ENCODE data around the gene PSMA5. TPM values are rescaled to one million over a fixed set of nuclear protein-coding genes. Genes with fewer than 3 reads are reported as not detected.

Gene PSMA5
- total and polyA plus RNA-seq, 2 donors (not counting 1 experiment from before 2014, with no cell fraction given) = 26.3 to 62.9 TPM

DNA sequence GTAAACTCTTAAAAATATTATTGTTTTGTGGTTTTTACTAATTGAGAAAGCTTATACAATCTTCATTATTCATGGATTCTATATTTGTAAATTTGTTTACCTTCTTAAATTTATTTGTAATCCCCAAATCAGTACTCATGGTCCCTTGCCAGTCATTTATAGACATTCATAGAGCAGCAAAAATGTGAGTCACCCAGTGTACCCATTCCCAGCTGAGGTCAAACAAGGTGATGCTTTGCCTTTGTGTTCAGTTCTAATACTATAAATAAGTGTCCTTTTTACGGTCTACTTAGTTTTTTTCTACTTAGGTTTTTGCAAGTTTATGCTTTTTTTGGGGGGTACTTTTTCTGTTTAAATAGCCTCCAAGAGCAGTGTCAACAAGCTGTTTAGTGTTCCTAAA lies 64.6 kb downstream of the PSMA5 start:
- Histone ChIP-seq H3K27ac (ENCODE audit: low read length in 2 of 2) (no peak overlapping the region), H4K20me1 (ENCODE audit: control insufficient read depth, insufficient read depth, low read length, poor library complexity, severe bottlenecking) (no peaks in the 10 kb centered on the region), H3K27me3 (replicated peaks in 1 of 4; ENCODE audit: control extremely low read depth in 1 of 4, control insufficient read depth in 3 of 4, insufficient read depth in 4 of 4, low read length in 3 of 4) (peaks cover 0 to 2% (median 0%) of the 10 kb centered on the region in 4 experiments), H3K4me1 (ENCODE audit: control insufficient read depth in 2 of 2, insufficient read depth in 2 of 2, low read length in 2 of 2) (no peaks in the 10 kb centered on the region), H3K4me2 (replicated peaks; ENCODE audit: low read depth, low read length, poor library complexity, severe bottlenecking) (no peak overlapping the region), H3K9ac (ENCODE audit: low read length) (no peak overlapping the region), H2AFZ (ENCODE audit: insufficient read depth, low read depth, low read length, poor library complexity, severe bottlenecking) (no peak overlapping the region), H3K4me3 (ENCODE audit: control extremely low read depth in 1 of 5, extremely low read depth in 1 of 5, insufficient read depth in 1 of 5, low read depth in 2 of 5, low read length in 4 of 5) (no peak overlapping the region), H3K9me3 (ENCODE audit: control extremely low read depth in 1 of 3, control insufficient read depth in 2 of 3, insufficient read depth in 1 of 3, low read length in 2 of 3) (no peaks in the 10 kb centered on the region), H3K79me2 (ENCODE audit: control insufficient read depth, insufficient read depth, low read length) (no peaks in the 10 kb centered on the region), H3K36me3 (replicated peaks in 1 of 2; ENCODE audit: control extremely low read depth in 1 of 2, control insufficient read depth in 1 of 2, extremely low read depth in 1 of 2, insufficient read depth in 2 of 2, low read length in 1 of 2) (no peaks in the 10 kb centered on the region)
- Mint-ChIP-seq H3K4me3 (no peak overlapping the region), H3K9me3 (ENCODE audit: insufficient read depth) (no peaks in the 10 kb centered on the region), H3K4me1 (no peaks in the 10 kb centered on the region), H3K27ac (no peak overlapping the region), H3K27me3 (peaks cover 41% of the 10 kb centered on the region)
- ChIA-PET POLR2A (no interaction called here), CTCF (no interaction called here)
- no CpG with 5 or more reads among the region's 1 CpG for WGBS (ENCODE audit: insufficient coverage)
- intact Hi-C loops (cut with micrococcal nuclease) = no loop called here
- no peak for DNase-seq
- no peak for ATAC-seq (ENCODE audit: low read depth)
- TF ChIP-seq EZH2 (IDR thresholded peaks at IDR 0.05; ENCODE audit: borderline replicate concordance, insufficient read depth, low read depth, low read length, poor library complexity, severe bottlenecking) (no peak), CTCF (IDR thresholded peaks at IDR 0.05) (no peak)

DNA sequence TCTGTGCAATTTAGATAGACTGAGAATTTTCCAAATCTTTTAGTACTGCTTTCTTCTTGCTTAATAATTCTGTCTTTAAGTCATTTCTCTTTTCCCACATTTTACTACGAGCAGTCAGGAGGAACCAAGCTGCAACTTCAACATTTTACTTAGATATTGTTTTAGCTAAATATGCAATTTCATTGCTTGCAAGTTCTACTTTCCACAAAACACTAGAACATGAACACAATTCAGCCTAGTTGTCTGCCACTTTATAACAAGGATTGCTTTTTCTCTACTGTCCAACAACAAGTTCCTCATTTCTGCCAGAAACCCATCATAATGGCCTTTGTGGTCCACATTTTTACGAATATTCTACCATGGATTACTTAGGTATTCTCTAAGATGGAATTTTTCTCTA lies 65.2 kb downstream of the PSMA5 start:
- POLR2A ChIA-PET = interaction anchor here (0.7 kb wide), 1 partner anchor 487 kb away, joined by 10 read pairs; no protein-coding TSS in a partner anchor
- ATAC-seq (ENCODE audit: low read depth) (no peak), DNase-seq (no peak)
- H3K4me1 Mint-ChIP-seq = no peaks in the 10 kb centered on the region
- H2AFZ ChIP-seq (ENCODE audit: insufficient read depth, low read depth, low read length, poor library complexity, severe bottlenecking) = no peak overlapping the region
- TF ChIP-seq CTCF (IDR thresholded peaks at IDR 0.05) = no peak
- no peak for TF ChIP-seq EZH2 (IDR thresholded peaks at IDR 0.05; ENCODE audit: borderline replicate concordance, insufficient read depth, low read depth, low read length, poor library complexity, severe bottlenecking)
- H3K27ac Mint-ChIP-seq = no peak overlapping the region
- H3K36me3 ChIP-seq (replicated peaks in 1 of 2; ENCODE audit: control extremely low read depth in 1 of 2, control insufficient read depth in 1 of 2, extremely low read depth in 1 of 2, insufficient read depth in 2 of 2, low read length in 1 of 2) = no peaks in the 10 kb centered on the region
- H3K9me3 Mint-ChIP-seq (ENCODE audit: insufficient read depth) = no peaks in the 10 kb centered on the region
- no peak overlapping the region for H3K4me2 ChIP-seq (replicated peaks; ENCODE audit: low read depth, low read length, poor library complexity, severe bottlenecking)
- H3K4me3 Mint-ChIP-seq = no peak overlapping the region
- no peaks in the 10 kb centered on the region for H4K20me1 ChIP-seq (ENCODE audit: control insufficient read depth, insufficient read depth, low read length, poor library complexity, severe bottlenecking)
- intact Hi-C loops (cut with micrococcal nuclease) = no loop called here
- H3K9ac ChIP-seq (ENCODE audit: low read length) = no peak overlapping the region
- peaks cover 40% of the 10 kb centered on the region for H3K27me3 Mint-ChIP-seq
- WGBS (ENCODE audit: insufficient coverage) = no CpG with 5 or more reads among the region's 2 CpGs
- H3K79me2 ChIP-seq (ENCODE audit: control insufficient read depth, insufficient read depth, low read length) = no peaks in the 10 kb centered on the region
- no peak overlapping the region for H3K27ac ChIP-seq (ENCODE audit: low read length in 2 of 2)
- CTCF ChIA-PET = no interaction called here
- H3K4me3 ChIP-seq (ENCODE audit: control extremely low read depth in 1 of 5, extremely low read depth in 1 of 5, insufficient read depth in 1 of 5, low read depth in 2 of 5, low read length in 4 of 5) = no peak overlapping the region
- no peaks in the 10 kb centered on the region for H3K9me3 ChIP-seq (ENCODE audit: control extremely low read depth in 1 of 3, control insufficient read depth in 2 of 3, insufficient read depth in 1 of 3, low read length in 2 of 3)
- H3K27me3 ChIP-seq (replicated peaks in 1 of 4; ENCODE audit: control extremely low read depth in 1 of 4, control insufficient read depth in 3 of 4, insufficient read depth in 4 of 4, low read length in 3 of 4) = peaks cover 0 to 2% (median 0%) of the 10 kb centered on the region in 4 experiments
- no peaks in the 10 kb centered on the region for H3K4me1 ChIP-seq (ENCODE audit: control insufficient read depth in 2 of 2, insufficient read depth in 2 of 2, low read length in 2 of 2)

All from B cell (primary cell).